Skin of body (tissue), 2 donors: Measurements from ENCODE around the gene RPRM. TPM values are rescaled to one million over a fixed set of nuclear protein-coding genes. Genes with fewer than 3 reads are reported as not detected.
"Not testable (repeated sequence)": the region's sequence is repeated elsewhere in the genome, so short reads cannot be mapped to it uniquely, and the experiment has no call there.

Experiments used
- DNase-seq: peaks from one replicate; lab custom pipeline; 2025; lab: John Stamatoyannopoulos, UW
- total RNA-seq: library from RNA; depleted of rRNA; stranded (reverse); fragments of >200 nt; gene quantifications from one replicate; pipeline ENCODE4 v1.2.3, GENCODE V29; 2014

The RPRM gene
- 3.2 TPM for total RNA-seq

DNA sequence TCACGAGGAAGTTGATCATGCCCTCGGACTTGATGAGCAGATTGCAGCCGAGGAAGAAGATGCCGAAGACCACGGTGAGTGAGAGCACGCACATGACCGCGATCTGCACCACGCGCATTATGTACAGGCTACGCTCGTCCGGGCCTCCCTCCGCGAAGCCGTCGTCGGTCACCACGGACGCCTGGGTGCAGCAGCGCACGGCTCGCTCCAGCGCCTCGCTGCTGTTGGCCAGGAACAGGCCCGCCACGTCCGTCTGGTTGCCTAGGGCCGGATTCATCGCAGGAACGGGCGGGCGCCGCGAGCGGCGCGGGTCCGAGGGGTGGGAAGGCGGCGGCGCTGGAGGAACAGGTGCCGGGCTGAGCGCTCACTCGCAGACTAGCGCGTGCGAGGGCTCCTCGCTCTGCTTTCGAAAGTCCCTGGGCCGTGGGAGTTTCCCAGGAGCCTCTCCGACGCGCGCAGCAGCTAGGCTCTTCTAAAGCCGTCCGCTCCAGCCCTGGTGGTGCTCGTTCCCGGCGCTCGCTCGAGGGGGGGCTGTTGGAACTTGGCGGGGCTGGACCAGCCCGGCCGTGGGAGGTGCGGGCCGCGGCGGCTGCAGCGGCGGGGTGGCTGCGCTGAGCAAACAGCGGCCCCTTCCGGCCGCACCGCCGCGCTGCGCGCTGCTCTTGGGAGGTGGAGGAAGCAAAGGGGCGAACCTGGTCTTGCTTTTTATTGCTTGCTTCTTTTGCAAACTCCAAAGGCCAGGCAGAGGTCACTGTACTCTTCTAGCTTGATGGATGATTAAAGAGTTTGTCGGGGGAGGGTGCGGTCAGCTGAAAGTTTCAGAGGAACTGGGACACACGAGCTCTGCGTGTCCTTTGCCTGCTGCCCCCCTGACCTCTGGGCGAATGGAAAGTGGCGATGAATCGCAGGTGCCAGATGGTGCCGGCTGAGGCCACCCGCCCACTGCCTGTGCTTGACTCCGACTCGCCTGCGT is at the start of gene RPRM:
Gene RPRM, minus strand, starts transcription at position 474 of the 973 bp plus-strand sequence. Its CDS starts 197 bp downstream, at position 277.
- peak; percentile 35 for DNase-seq

DNA sequence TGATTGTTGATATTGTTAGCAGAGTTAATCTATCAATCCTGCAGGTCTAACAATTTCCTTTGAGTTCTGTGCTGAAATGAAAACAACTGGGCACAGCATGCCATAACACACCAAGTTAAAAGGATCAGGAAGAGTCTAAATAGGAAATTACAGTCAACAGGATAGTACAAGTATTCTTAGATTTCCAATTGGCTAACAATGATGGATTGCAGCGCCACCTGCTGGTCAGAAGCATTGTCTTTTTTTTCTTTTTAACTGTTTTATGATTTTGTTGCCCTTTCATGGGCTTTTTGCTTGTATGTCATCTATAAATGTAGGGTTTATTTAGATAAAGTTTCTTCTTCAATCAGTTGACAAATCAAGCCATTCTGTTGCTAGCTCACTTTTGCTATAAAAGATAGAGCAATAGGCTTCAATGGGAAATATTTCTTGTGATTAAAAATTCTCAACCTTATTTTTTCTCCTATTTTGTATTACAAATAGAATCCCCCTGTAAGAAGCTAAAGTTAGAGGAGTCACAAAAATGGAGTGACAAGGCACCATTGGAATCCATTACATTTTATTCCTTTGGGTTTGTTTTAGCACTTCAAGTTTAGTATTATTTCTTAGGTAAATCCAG is 40.8 kb upstream of the RPRM start:
- peak; percentile 19 for DNase-seq

GRCh38 chr2:153512331-153512730 is 33.8 kb upstream of the RPRM start:
- no peak for DNase-seq

DNA sequence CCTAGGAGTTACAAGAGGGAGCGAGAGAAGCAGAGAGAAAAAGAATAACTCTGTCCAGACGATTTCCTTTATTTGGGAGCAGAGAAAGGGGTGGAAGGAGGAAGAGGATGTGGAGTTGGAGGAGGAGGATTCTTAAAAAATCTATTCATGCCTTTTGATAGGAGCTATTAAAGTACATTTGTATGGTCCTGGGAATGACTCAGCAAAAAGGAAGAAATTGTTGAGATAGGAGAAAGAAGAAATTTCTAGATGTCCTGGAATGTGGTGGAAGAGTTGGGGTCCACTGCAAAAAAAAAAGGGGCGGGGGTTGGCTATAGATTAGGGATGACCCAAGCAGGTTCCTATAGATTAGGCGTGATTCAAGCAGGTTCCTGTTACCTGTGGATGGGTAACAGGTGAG is 32.4 kb upstream of the RPRM start:
- no peak for DNase-seq

DNA sequence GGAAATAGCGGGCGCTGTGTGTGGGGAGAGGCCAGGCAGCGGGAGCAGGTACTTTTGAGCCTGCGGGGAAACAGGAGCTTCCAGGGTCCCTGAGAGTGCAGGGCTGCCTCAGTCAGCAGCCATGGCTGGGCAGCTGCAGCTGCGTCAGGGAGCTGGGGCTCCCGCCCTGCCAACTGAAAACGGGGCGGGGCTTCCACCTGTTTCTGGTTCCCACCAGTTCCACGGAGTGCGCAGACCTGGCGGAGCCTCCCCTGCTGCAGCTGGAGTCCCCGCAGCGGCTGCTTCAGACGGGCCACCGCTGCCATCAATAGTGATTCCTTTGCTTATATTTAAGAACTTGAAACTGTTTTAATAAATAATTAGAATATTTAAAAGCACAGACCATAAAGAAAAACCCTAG is 30.6 kb upstream of the RPRM start:
- DNase-seq: no peak

- DNase-seq: not testable (repeated sequence)
These were observed 27.9 kb upstream of the RPRM start for GRCh38 chr2:153506499-153506898.

GRCh38 chr2:153499439-153499838 is 20.9 kb upstream of the RPRM start:
- DNase-seq: no peak

GRCh38 chr2:153497938-153498629 is 19.5 kb upstream of the RPRM start:
- no peak for DNase-seq

DNA sequence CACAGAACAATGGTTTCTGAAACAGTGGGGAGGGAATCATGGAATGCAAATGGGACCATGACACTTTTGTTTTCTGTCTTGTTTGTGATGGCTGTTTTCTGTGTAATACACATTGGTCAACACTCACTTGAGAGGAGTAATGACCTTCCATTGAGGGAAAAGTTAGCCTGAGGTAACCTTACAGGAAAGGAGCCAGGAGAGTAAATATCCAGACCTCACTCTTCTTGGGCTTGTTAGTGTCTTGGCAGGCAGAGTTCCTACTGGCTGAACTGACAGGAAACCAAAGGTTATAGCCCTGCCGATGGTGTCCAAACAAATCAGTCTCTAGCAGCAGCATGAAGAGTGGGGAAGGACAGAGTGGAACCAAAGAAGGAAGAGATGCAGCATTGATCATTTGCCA is 17.2 kb upstream of the RPRM start:
- DNase-seq: no peak

GRCh38 chr2:153488072-153488471 is 9.5 kb upstream of the RPRM start:
- no peak for DNase-seq

- DNase-seq: no peak
These were observed 8.9 kb upstream of the RPRM start for GRCh38 chr2:153487448-153487847.

DNA sequence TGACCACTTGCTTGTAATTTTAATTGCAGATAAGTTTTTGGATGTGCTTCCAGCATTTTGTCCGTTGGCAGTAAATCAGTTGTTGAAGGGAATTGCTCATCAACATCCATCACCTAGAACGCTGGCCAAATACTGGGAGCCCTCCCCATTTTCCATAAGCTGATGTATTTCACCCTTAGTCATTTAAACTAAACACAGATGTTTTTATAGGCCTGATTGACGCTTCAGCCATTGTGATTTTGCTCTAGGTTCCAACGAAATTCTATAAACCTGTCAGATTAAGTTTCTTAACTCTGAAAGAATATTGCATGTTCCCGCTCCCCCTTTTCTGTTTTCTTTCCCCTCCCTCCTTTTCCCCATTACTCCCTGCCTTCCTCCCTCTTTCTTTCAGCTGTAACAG is 1.0 kb upstream of the RPRM start:
- DNase-seq: peak; percentile 15

DNA sequence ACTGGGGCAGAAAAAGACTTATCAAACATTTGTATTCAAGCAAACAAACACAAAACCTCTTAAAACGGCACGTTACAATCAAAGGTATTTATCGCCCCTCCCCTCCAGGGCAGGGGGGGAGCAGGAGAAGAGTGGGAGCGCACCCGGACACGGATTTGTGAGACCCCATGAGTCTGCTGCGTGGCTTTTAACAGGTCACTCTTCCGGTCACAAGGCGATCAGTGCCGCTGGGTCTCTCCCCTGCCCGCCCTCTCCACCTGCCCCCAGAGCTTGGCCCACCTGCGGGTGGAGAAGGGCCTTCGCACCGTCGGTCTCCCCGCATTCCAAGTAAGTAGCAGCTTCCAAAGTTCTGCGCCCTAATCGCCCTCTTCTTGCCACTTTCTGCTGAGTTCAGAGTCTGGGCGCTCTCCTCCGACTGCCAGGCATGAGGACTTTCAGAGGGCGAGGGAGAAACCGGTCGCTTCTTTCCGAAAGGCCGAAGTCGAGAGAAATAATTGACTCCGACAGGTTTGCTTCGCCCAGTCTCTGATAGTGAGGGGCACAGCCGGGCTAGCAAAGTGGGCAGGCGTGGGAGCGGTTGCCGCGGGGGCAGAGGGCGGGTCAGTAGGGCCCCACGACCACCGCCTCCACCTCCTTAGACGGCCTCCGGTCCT is 800 bp downstream of the RPRM start:
- DNase-seq: no peak

DNA sequence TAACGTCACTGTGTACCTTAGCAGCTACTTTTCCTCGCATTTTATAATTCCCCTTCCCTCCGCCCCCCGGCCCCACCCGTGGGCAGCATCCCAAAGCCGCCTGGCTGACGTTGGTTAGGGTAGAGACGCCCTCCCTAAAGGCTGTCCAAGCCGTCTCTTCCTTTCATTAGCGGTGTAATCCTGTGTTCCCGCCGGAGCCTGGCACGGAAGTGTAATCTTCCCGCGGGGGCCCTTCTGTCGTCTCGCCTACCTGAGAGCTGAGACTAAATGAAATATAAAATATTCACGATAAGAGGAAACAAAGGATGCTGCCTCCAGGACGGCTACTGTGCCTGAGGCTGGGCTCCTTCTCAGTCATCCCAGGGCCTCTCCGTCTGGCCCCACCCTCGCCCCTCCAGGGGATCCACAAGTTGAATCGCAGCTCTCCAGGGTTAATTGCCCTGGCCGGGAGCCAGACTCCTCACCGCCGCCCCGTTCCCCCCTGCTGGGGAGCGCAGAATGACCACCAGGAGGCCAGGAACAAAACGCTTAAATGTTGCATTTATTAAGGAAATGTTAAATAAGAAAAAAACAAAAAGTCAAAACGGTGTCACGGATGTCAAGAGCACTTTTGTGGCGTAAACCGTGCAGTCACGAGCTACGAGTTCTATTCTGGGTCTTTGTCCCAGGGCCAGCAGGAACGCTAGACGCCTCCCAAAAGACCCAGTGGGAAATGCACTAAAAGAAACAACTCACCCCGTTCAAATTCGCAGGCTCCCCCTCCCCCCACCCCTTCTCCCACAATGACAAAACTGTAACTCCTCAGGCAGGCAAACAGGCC is 1.5 kb downstream of the RPRM start:
- DNase-seq: no peak

DNA sequence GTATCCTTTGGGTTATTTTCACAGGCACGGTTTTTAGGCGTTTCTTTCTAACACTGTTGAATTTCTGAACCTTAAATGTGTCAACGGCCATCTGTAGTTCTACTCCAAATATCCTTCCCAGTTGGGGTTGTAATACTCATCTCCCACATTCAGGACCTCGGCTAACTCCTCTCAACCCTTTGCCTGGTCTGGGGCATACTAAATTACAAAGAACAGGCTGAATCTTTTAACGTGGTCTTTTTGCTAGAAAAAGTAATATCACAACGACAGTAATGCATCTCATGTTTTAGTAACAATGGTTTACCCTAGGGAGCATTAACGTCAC is 2.1 kb downstream of the RPRM start:
- no peak for DNase-seq

- peak; percentile 28 for DNase-seq
These were observed 3.6 kb downstream of the RPRM start for GRCh38 chr2:153474876-153475435.

- DNase-seq: no peak
These were observed 4.2 kb downstream of the RPRM start for GRCh38 chr2:153474407-153474806.

- no peak for DNase-seq
These were observed 7.7 kb downstream of the RPRM start for GRCh38 chr2:153470867-153471266.

DNA sequence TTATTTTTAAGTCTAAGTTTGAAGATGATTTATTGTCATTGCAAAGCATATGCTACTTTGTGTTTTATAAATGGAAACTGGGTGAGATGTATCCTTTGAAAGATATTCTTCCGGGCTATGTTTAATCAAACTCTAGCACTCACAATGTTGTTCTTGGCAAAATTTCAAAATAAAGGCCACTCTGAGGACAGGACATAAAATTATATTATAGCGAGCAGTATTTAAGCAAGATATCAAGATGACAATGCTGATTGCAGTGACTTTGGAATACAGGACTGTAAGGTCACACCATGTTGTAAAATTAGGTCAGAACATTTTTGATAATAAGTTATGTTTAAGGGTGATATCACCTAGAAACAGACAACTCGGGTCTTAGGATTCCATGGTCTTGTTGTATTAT is 14.2 kb downstream of the RPRM start:
- no peak for DNase-seq

- DNase-seq: no peak
These were observed 16.2 kb downstream of the RPRM start for GRCh38 chr2:153462338-153462859.
